ENCODE data around the gene GPA33.

GPA33 gene

Small RNA genes within 50 kb of the gene (small RNA-seq; reads per million reads assigned to genes)
- 1.6 reads per million for gene RNA5SP65 (ENCODE audit: insufficient read depth)

Measured in mesendoderm (in vitro differentiated cells).